Measurements from ENCODE around the gene GAREM2.

- TF ChIP-seq CTCF (IDR thresholded peaks at IDR 0.05; ENCODE audit: extremely low read depth in 1 of 2, insufficient read depth in 1 of 2, low read depth in 1 of 2, low read length in 2 of 2) = no peak
- TF ChIP-seq POLR2AphosphoS5 (IDR thresholded peaks at IDR 0.05; ENCODE audit: insufficient read depth, low read depth, low read length) = no peak
- no peak for TF ChIP-seq MAX (IDR thresholded peaks at IDR 0.05; ENCODE audit: insufficient read depth, insufficient read length)
- TF ChIP-seq POLR2A (IDR thresholded peaks at IDR 0.05; ENCODE audit: low read depth, low read length) = no peak
- no peak for TF ChIP-seq EZH2 (IDR thresholded peaks at IDR 0.05; ENCODE audit: borderline replicate concordance, low read depth, low read length, severe bottlenecking)
- TF ChIP-seq FOS (IDR thresholded peaks at IDR 0.05; ENCODE audit: borderline replicate concordance, insufficient read depth, low read length) = no peak
These were observed 36.4 kb upstream of the GAREM2 start for GRCh38 chr2:26136451-26136850.

Measured in endothelial cell of umbilical vein (primary cell).